Sciatic nerve (tissue), 2 donors: ENCODE results near the gene ZMPSTE24. TPM values are rescaled to one million over a fixed set of nuclear protein-coding genes. Genes with fewer than 3 reads are reported as not detected.

Experiments
- ATAC-seq: fragments of 200-7000 bp; cut with Tn5 transposase; one replicate; pipeline ENCODE4 v1.9.1; 2020; ENCODE audit warnings: mild to moderate bottlenecking, moderate library complexity
- DNase-seq: peaks from one replicate; pipeline ENCODE4 v3.0.0-alpha.2; 2020; ENCODE audit warnings: low spot score
- intact Hi-C: fragments of 100-400 bp; cut with DNase I; formaldehyde crosslinking; loops from one replicate; pipeline ENCODE4 v1.14.2; 2022
- total RNA-seq: library from RNA; stranded (reverse); fragmentation: NEBNext Ultra II Directional; extraction: Animal tissue kit (Norgen Biotek cat#: 25700); gene quantifications from one replicate; pipeline ENCODE4 v1.2.1, GENCODE V29; 2021
- donor health status: DM: no; HTN: no; CAD: no.
- donor health status: DM: no; HTN: no; CAD: no.

Gene ZMPSTE24
- total RNA-seq, 1 donor from 2014 or later: 30.7 TPM

DNA sequence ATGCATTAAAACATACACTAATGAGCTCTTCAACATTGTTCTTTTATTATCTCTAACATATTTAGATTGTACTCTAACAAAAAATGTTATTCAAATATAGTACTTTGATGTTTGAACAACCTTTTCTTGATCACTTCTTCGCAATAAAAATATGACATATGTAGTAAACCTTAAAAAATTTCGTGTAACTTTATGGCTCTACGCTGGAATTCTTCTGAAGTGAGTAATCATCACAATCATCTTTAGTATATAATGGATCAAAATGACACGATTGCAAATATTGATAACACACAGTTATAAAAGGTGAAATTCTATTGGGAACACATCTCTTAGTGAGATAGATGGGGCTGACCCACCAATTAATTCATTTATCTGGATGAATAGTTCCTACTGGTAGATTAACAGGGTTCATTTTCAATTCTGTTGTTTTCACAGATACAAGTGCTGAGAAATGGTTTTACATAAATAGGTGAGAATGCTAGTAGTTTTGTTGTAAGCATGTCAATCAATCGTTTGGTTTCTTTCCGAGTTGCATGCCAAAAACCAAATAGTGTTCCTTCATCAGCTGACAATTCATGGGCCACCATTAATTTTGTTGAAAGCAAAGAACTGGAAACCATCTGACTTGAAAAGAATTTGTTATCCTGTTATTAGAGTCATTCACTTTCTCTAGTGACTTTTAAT, 1.5 kb upstream of the ZMPSTE24 start:
- intact Hi-C loops: no loop called here
- no peak for DNase-seq
- no peak for ATAC-seq

DNA sequence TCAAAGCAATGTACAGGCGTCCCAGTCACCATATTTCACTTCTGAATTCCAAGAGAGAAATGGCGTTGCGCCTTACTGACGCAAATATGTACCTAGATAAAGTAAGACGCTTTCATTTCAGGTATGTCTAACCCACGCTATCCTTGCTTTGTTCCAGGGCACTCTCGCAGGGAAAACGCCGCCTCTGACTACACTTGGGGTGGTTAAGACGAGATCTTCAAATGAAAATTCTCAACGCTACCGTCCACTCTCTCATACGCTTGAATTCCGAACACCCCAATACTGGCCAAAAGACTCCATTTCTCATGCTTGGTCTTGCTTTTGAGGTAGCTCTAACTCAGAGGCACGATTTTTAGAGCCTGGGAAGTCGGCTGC, 736 bp upstream of the ZMPSTE24 start:
- DNase-seq: no peak
- intact Hi-C loops: no loop called here
- ATAC-seq: peak; percentile 9

DNA sequence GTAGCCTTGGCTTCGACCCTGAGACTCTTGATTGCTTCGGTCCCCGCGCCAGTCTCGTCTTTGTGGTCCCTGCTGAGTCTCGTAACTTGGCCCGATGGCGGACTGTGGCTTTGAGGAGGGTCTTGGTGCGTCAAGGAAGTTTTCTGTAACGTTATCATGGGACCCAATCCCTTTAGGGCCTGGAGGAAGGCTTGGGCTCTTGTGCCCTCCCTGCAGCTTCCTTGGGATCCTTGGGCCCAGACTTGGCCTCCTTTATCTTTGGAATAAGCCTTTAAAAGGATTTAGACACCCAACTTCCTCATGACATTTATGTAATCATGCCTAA, 371 bp downstream of the ZMPSTE24 start:
- ATAC-seq (peak; percentile 5), DNase-seq (no peak)
- intact Hi-C loops: no loop called here

- ATAC-seq: no peak
- intact Hi-C loops: no loop called here
- no peak for DNase-seq
Measured at GRCh38 chr1:40264354-40264781, 6.3 kb downstream of the ZMPSTE24 start.

GRCh38 chr1:40265298-40265697, 7.3 kb downstream of the ZMPSTE24 start:
- intact Hi-C loops: no loop called here
- no peak for ATAC-seq
- no peak for DNase-seq

GRCh38 chr1:40265919-40266318, 7.9 kb downstream of the ZMPSTE24 start:
- intact Hi-C loops: no loop called here
- no peak for DNase-seq
- no peak for ATAC-seq

GRCh38 chr1:40266786-40267535, 8.9 kb downstream of the ZMPSTE24 start:
- intact Hi-C loops: no loop called here
- DNase-seq: no peak
- ATAC-seq: no peak

DNA sequence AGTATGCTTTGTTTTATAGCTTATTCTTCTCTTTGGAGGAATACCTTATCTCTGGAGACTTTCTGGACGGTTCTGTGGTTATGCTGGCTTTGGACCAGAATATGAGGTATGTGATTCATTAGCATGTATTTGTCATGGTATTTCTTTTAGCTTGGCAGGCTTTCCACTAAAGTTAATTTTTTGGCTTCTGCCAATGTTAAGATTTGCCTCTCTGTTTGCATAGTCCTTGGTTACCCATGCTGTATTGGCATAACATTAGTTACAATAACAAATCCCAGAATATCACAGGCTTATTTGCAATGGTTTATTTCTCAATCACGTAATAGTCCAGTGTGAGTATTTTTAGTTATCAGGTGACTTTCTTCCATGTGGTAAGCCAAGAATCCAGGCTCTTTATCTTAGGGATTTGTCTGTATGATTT, 9.7 kb downstream of the ZMPSTE24 start:
- DNase-seq (no peak), ATAC-seq (peak; percentile 97)
- intact Hi-C loops: no loop called here

DNA sequence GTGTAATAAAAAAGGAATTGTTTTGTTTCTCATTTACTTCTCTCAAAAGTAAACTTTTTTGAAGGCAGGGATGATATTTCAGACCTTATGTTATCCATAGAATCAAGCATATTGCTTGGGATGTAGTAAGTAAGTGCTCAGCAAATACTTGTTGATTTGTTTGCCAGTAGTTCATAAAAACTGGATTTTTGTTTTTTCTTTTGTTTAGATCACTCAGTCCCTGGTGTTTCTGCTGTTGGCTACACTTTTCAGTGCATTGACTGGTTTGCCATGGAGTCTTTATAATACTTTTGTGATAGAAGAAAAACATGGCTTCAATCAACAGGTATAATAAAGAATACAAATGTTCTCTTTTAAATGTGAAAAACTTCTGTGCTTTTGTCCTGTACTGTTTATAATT, 10.2 kb downstream of the ZMPSTE24 start:
- ATAC-seq (no peak), DNase-seq (no peak)
- intact Hi-C loops: no loop called here

DNA sequence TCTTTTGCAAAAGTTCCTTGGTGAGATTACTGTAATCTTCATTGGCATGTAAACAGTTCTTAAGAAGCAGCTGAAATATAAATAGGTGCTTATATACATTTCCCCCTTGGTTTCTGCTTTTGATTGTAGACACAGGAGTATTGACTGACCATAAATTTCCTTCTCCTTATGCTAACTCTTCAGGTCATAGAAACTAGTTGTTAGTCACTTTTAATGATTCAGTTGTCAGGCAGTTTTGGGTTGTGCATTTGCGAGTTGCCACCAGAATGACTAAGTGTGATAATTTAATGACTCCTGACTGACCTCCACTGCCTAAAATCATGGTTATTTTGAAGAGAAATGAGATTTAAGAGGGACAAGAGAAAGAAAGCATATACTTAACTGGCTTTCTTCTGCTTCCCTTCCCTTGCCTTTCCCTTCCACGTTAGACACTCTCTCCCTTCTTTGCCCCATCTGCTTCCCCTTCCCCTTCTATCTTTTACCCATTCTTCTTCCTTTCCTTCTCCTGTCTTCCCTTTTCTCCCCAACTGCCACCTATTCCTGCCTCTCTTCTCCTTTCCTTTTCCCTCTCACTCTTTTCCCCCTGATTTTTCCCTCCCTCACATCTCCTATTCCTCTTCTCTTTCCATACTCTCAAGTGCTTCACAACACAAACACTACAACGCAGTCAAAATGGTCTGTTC, 12.3 kb downstream of the ZMPSTE24 start:
- no peak for DNase-seq
- no peak for ATAC-seq
- intact Hi-C loops: no loop called here

GRCh38 chr1:40272653-40273213, 14.7 kb downstream of the ZMPSTE24 start:
- ATAC-seq (no peak), DNase-seq (no peak)
- intact Hi-C loops: no loop called here

DNA sequence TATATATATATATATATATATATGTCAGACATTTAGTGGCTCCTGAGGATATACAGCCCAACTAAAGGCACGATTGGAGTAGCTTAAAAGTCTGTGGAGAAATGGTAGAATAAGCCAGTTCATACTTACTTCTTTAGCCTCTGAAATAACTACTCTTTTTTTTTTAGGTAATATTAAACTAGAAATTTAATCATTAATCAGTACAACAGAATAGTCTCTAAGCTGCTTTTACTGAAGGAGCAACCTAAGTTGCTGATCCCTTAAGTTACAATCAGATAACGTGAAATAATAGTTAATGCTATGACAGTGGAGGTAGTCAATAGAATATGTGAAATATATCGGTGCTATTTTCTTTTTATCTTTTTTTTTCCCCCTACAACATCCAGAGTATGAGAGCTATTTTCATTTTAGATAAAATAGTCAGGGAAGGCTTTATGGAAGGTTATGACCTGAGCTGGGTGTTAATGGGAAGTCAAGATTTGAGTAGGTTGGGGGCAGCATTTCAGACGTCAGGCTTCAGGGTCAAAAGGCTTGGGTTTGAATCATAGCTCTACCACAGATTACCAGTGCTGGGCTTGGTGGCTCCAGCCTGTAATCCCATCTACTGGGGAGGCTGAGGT, 15.6 kb downstream of the ZMPSTE24 start:
- intact Hi-C loops: no loop called here
- ATAC-seq (no peak), DNase-seq (no peak)

GRCh38 chr1:40274331-40274730, 16.3 kb downstream of the ZMPSTE24 start:
- DNase-seq: no peak
- intact Hi-C loops: no loop called here

DNA sequence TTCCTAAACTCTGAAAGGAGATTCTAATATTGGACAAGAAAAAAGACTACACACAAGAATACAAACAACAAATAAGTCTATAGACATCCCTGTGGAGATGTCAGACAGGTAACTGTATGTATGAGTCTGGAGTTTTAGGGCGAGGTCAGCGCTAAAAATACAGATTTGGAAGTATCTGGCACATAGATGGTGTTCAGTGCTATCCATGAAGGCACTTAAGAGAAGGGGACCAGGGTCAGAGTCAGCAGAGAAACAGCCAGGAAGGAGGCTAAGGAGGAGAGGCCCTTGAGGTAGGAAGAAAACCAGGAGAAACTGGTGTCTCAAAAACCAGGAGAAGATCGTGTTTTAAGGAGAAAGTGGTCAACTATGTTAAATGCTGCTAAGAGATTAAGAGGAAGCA, 18.1 kb downstream of the ZMPSTE24 start:
- no peak for DNase-seq
- ATAC-seq: no peak
- intact Hi-C loops: no loop called here

More at GRCh38 chr1:40274331-40274730, 16.3 kb downstream of the ZMPSTE24 start:
- no peak for ATAC-seq

DNA sequence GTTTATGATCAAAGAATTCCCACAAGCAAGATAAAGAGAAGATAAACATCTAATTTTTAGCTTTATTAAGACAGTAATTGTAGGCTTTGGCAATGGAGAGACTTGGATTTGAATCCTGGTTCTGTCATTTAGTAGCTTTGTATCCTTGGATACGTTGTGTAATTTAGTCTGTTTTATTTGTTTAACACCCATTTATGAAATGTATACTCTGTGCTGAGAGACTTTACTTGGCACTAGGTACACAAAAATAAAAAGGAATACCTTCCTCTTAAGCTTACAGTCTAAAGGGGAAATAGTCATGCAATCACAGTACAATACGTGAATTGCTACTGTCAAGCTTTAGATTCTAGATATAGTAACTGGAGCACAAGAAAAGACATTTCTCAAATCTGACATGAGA, 23.8 kb downstream of the ZMPSTE24 start:
- DNase-seq (no peak), ATAC-seq (no peak)
- intact Hi-C loops: no loop called here

GRCh38 chr1:40291293-40291692, 33.3 kb downstream of the ZMPSTE24 start:
- intact Hi-C loops: no loop called here
- DNase-seq (no peak), ATAC-seq (no peak)

- intact Hi-C loops: no loop called here
- DNase-seq: peak; percentile 33
- no peak for ATAC-seq
Measured at GRCh38 chr1:40299366-40300248, 41.6 kb downstream of the ZMPSTE24 start.

DNA sequence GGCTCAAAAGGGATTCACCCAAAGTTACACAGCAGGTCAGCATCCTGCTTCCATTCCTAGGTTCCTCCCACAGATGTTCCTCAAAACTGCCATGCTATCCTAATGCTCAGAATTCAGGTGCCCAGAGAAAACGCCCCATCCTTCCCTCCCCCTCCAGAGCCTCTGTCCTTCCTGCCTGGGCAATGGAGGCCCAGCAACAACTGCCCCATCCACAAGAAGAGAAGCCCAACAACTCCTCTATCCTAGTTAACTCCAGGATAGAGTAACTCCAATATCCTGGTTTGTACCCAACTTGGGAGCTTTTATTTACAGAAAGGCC, 42.2 kb downstream of the ZMPSTE24 start:
- ATAC-seq: no peak
- intact Hi-C loops: no loop called here
- no peak for DNase-seq

DNA sequence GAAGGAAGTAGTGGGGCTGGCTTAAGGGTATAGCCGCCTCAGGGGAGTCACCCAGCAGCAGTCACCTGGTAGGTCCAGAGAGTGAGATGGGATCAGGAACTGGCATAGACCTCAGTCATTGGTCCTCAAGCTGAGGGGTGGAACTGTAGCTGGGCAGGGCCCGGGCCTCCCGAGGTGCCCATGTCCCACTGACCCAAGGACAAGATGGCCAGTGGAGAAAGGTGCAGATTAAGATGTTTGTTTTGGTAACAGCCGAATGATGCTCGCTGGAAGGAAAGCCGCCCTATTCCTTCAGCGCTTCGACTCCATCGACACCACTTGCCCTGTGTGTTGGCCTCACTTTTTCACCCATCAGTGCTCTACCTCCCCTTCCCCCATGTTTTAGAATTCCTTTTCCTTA, 42.6 kb downstream of the ZMPSTE24 start:
- peak; percentile 25 for DNase-seq
- no peak for ATAC-seq
- intact Hi-C loops: no loop called here
